ENCODE measurements around the gene SRSF12.

The SRSF12 gene

DNA sequence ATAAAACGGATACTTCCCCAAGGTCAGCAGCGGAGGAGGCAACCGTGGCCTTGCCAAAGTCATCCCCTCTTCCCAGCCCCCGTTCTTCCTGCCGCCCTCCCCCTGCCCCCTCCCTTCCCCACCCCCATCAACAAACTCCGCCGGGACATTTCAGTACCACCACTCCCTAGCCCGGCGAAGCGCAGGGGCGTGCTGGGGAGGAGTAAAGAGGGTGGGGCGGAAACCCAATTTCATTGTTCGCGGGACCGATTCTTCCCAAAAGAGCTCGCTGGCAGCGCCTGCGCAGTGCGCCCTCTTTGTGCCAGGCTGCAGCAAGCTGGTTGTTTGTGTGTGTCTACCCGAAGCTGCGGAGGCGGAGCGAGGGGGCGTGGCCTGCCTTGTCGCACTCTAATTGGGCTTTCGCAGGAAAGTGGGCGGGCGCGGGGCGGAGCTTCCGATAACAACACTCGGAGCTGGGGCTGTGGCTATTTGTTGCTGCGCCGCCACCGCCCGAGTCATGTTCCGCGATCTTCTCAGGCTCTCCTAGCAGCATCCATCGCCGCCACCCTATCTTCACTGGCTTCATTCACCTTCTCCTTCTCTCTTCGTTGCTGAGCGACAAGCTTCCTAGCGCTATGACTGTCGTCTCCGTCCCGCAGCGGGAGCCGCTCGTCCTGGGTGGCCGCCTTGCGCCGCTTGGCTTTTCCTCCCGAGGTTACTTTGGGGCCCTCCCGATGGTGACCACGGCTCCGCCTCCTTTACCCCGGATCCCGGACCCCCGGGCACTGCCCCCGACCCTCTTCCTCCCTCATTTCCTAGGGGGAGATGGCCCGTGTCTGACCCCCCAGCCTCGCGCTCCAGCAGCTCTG, 37.4 kb downstream of the SRSF12 start, which contains the start of gene PNRC1:
PNRC1 (plus strand) TSS at position 471 of the 848 bp plus-strand sequence; CDS start at position 615, 144 bp downstream.
- Histone ChIP-seq H3K9me2 (replicated peaks; ENCODE audit: low read depth, low read length) (no peaks in the 10 kb centered on the region), H4K20me1 (ENCODE audit: insufficient read depth, low read length, poor library complexity, severe bottlenecking) (peaks cover 38% of the 10 kb centered on the region), H3K4me2 (ENCODE audit: low read depth, low read length, poor library complexity, severe bottlenecking) (peak within 1 kb of the TSS; percentile 97), H3K9me3 (ENCODE audit: insufficient read depth, low read depth, low read length) (no peaks in the 10 kb centered on the region), H3K4me1 (ENCODE audit: insufficient read depth, low read length, poor library complexity, severe bottlenecking) (peaks cover 25% of the 10 kb centered on the region), H3K9ac (ENCODE audit: low read depth, low read length, poor library complexity, severe bottlenecking) (peak within 1 kb of the TSS; percentile 99), H2AFZ (ENCODE audit: low read length) (peak within 1 kb of the TSS; percentile 93), H3K27me3 (ENCODE audit: insufficient read depth, low read length, poor library complexity, severe bottlenecking) (peaks cover 5% of the 10 kb centered on the region), H3K4me3 (ENCODE audit: low read length, poor library complexity, severe bottlenecking) (peak within 1 kb of the TSS; percentile 96), H3K79me2 (ENCODE audit: insufficient read depth, low read length) (peaks cover 46% of the 10 kb centered on the region), H3K36me3 (ENCODE audit: insufficient read depth, low read length) (peaks cover 22% of the 10 kb centered on the region), H3F3A (ENCODE audit: low read depth) (peaks cover 6% of the 10 kb centered on the region; the same call in 1 of the 2 replicates)
- TF ChIP-seq, protein P1, sequence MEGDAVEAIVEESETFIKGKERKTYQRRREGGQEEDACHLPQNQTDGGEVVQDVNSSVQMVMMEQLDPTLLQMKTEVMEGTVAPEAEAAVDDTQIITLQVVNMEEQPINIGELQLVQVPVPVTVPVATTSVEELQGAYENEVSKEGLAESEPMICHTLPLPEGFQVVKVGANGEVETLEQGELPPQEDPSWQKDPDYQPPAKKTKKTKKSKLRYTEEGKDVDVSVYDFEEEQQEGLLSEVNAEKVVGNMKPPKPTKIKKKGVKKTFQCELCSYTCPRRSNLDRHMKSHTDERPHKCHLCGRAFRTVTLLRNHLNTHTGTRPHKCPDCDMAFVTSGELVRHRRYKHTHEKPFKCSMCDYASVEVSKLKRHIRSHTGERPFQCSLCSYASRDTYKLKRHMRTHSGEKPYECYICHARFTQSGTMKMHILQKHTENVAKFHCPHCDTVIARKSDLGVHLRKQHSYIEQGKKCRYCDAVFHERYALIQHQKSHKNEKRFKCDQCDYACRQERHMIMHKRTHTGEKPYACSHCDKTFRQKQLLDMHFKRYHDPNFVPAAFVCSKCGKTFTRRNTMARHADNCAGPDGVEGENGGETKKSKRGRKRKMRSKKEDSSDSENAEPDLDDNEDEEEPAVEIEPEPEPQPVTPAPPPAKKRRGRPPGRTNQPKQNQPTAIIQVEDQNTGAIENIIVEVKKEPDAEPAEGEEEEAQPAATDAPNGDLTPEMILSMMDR (conservative IDR thresholded peaks at IDR 0.05; ENCODE audit: low read length): no peak
- TF ChIP-seq EZH2phosphoT487 (IDR thresholded peaks at IDR 0.05; ENCODE audit: borderline replicate concordance): no peak

DNA sequence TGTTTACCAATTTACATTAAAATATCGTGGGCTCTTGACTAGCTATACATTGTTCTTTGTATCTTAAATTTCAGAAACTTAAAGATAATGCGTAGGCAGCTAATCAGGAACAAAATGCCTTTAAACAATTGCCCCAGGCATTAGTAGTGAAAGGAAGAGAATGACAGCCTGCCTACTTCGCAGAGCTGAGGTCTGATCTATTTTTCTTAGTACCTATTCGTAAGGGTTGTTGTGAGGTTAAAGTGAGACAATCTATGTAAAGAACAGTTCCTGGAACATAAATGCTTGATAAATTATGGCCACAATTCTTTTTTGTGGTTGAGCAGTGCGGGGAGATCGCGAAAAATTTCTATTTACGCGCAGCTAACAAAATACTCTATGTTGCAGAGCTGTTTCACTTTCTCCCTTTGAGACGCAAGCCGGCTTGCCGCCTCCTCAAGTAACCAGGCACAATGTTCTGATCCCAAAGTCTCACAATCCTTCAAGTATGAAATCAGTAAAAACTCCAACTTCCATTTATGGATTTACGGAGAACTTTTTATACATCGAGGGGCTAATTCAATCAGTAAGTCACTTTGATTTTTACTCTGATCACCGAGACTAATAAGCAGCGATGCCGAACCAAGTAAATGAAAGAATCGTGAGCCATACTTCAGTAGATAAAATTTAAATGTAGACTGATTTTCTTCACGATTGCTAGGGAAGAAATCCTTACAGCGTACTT, 38.2 kb downstream of the SRSF12 start:
- no peaks in the 10 kb centered on the region for H3K9me2 ChIP-seq (replicated peaks; ENCODE audit: low read depth, low read length)
- H3K9ac ChIP-seq (ENCODE audit: low read depth, low read length, poor library complexity, severe bottlenecking): peak overlapping the region; percentile 99
- peaks cover 14% of the 10 kb centered on the region; the same call in 1 of the 2 replicates for H3K36me3 ChIP-seq (ENCODE audit: insufficient read depth, low read length)
- TF ChIP-seq EZH2phosphoT487 (IDR thresholded peaks at IDR 0.05; ENCODE audit: borderline replicate concordance): no peak
- TF ChIP-seq, protein P1 (conservative IDR thresholded peaks at IDR 0.05; ENCODE audit: low read length): no peak
- H3K4me2 ChIP-seq (ENCODE audit: low read depth, low read length, poor library complexity, severe bottlenecking): peak overlapping the region; percentile 97
- H3K27me3 ChIP-seq (ENCODE audit: insufficient read depth, low read length, poor library complexity, severe bottlenecking): peaks cover 5% of the 10 kb centered on the region
- H3K4me1 ChIP-seq (ENCODE audit: insufficient read depth, low read length, poor library complexity, severe bottlenecking): peaks cover 18% of the 10 kb centered on the region
- peaks cover 30% of the 10 kb centered on the region for H4K20me1 ChIP-seq (ENCODE audit: insufficient read depth, low read length, poor library complexity, severe bottlenecking)
- peaks cover 6% of the 10 kb centered on the region; the same call in 1 of the 2 replicates for H3F3A ChIP-seq (ENCODE audit: low read depth)
- peak overlapping the region; percentile 91 for H3K4me3 ChIP-seq (ENCODE audit: low read length, poor library complexity, severe bottlenecking)
- H2AFZ ChIP-seq (ENCODE audit: low read length): peak overlapping the region; percentile 93
- H3K9me3 ChIP-seq (ENCODE audit: insufficient read depth, low read depth, low read length): no peaks in the 10 kb centered on the region
- peaks cover 37% of the 10 kb centered on the region for H3K79me2 ChIP-seq (ENCODE audit: insufficient read depth, low read length)

DNA sequence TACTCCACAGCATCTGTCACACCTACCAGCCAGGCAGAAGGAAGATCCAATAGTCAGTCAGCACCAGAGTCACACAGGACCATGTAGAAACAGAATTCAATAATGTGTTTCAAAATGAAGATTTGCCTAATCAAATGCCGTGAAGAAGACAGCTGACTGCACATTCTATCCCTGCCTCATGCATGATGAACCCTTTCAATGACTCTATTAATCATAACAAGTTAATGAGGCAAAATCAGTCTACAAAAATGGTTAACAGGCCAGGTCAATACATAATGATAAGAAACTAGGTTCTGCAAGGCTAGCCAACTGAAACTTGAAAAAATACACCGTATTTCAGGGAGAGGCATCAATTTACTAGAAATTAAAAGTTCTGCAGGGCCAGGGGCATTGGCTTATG, 44.0 kb downstream of the SRSF12 start:
- Histone ChIP-seq H3K36me3 (ENCODE audit: insufficient read depth, low read length) (no peaks in the 10 kb centered on the region), H4K20me1 (ENCODE audit: insufficient read depth, low read length, poor library complexity, severe bottlenecking) (no peaks in the 10 kb centered on the region), H3F3A (ENCODE audit: low read depth) (no peaks in the 10 kb centered on the region), H3K9ac (ENCODE audit: low read depth, low read length, poor library complexity, severe bottlenecking) (no peak overlapping the region), H3K27me3 (ENCODE audit: insufficient read depth, low read length, poor library complexity, severe bottlenecking) (no peaks in the 10 kb centered on the region), H3K79me2 (ENCODE audit: insufficient read depth, low read length) (no peaks in the 10 kb centered on the region), H3K4me1 (ENCODE audit: insufficient read depth, low read length, poor library complexity, severe bottlenecking) (no peaks in the 10 kb centered on the region), H3K9me2 (replicated peaks; ENCODE audit: low read depth, low read length) (no peaks in the 10 kb centered on the region), H3K4me3 (ENCODE audit: low read length, poor library complexity, severe bottlenecking) (no peak overlapping the region), H3K9me3 (ENCODE audit: insufficient read depth, low read depth, low read length) (no peaks in the 10 kb centered on the region), H2AFZ (ENCODE audit: low read length) (no peak overlapping the region), H3K4me2 (ENCODE audit: low read depth, low read length, poor library complexity, severe bottlenecking) (no peak overlapping the region)
- no peak for TF ChIP-seq EZH2phosphoT487 (IDR thresholded peaks at IDR 0.05; ENCODE audit: borderline replicate concordance)
